Measurements from ENCODE around the gene AP2A2. TPM values are rescaled to one million over a fixed set of nuclear protein-coding genes. Genes with fewer than 3 reads are reported as not detected.
"Not testable (repeated sequence)": the region's sequence is repeated elsewhere in the genome, so short reads cannot be mapped to it uniquely, and the experiment has no call there.

AP2A2 gene
- total RNA-seq, 2 donors from 2014 or later, result 35.1 to 70.2 TPM

DNA sequence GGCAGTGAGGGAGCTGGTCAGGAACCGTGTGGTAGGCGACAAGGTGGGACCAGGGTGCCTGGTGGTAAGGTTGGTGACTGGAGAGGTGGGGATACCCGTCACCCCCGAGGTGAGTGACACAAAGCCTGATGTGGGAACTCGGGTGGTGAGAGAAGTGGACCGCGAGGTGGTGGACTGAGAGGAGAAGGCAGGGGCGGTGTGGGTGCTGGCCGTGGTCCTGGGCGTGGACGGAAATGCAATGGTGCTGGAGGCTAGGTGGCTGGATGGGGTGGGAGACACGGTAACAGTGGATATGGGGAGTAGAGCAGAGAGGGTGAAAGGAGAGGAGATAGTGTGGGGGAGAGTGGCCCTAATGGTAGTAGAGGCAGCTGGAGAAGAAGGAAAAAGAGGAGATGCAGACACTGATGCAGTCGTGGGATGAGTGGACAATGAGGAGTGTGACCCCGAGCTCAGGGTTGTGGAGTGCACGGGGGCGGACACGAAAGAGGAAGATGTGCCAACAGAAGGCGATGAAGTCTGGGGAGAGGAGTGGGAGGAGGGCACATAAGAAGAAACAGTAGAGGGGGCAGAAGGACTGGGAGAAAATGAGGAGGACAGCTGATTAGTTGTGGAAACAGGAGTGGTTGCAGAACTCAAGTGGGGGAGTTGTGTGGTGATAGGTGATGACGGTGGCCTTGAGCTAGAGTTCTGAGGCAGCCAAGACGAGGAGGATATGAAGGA lies 90.3 kb downstream of the AP2A2 start:
- Histone ChIP-seq H3K27ac (no peak overlapping the region), H3K27me3 (replicated peaks; ENCODE audit: insufficient read depth) (no peaks in the 10 kb centered on the region), H3K4me1 (replicated peaks) (no peaks in the 10 kb centered on the region), H3K4me3 (no peak overlapping the region), H3K36me3 (peaks cover 0 to 5% of the 10 kb centered on the region in 2 donors), H3K9me3 (no peaks in the 10 kb centered on the region)
- TF ChIP-seq POLR2A (IDR thresholded peaks at IDR 0.05) (no peak), POLR2AphosphoS5 (IDR thresholded peaks at IDR 0.05) (no peak)
- TF ChIP-seq, protein P1, sequence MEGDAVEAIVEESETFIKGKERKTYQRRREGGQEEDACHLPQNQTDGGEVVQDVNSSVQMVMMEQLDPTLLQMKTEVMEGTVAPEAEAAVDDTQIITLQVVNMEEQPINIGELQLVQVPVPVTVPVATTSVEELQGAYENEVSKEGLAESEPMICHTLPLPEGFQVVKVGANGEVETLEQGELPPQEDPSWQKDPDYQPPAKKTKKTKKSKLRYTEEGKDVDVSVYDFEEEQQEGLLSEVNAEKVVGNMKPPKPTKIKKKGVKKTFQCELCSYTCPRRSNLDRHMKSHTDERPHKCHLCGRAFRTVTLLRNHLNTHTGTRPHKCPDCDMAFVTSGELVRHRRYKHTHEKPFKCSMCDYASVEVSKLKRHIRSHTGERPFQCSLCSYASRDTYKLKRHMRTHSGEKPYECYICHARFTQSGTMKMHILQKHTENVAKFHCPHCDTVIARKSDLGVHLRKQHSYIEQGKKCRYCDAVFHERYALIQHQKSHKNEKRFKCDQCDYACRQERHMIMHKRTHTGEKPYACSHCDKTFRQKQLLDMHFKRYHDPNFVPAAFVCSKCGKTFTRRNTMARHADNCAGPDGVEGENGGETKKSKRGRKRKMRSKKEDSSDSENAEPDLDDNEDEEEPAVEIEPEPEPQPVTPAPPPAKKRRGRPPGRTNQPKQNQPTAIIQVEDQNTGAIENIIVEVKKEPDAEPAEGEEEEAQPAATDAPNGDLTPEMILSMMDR (IDR thresholded peaks at IDR 0.05), result no peak
- intact Hi-C loops (cut with DNase I), result no loop called here
- 92% methylated on average over 20 of the region's 20 CpGs for WGBS
- no peak for DNase-seq (ENCODE audit: low spot score)

DNA sequence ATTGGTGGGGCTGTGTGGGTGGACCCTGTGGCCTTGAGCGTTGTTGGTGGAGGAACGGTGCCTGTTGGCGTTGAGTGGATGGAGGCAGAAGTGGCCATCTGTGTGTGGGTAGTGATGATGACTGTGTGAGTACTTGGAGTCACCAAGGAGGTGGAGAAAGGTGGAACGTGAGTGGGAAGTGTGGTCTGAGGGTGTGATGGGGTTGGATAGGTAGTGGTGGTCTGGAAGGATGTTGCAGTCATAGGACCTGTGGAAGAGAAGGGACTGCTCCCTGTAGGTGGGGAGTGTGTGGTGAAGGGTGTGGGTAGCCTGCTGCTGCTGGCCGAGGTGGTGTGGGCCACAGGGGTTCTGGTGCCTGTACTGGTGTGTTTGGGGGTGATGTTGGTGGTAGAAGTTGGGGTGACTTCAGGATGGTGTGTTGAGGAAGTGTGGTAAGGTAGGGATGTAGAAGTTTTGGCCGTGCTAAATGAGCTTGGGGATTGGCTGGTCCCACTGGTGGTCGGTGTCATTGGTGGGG lies 91.0 kb downstream of the AP2A2 start:
- DNase-seq (ENCODE audit: low spot score); H3K4me1 ChIP-seq (replicated peaks); H3K9me3 ChIP-seq; H3K27ac ChIP-seq; H3K36me3 ChIP-seq; H3K4me3 ChIP-seq; intact Hi-C loops (cut with DNase I); H3K27me3 ChIP-seq (replicated peaks; ENCODE audit: insufficient read depth): not testable (repeated sequence)
- 65% methylated on average over 7 of the region's 7 CpGs for WGBS

DNA sequence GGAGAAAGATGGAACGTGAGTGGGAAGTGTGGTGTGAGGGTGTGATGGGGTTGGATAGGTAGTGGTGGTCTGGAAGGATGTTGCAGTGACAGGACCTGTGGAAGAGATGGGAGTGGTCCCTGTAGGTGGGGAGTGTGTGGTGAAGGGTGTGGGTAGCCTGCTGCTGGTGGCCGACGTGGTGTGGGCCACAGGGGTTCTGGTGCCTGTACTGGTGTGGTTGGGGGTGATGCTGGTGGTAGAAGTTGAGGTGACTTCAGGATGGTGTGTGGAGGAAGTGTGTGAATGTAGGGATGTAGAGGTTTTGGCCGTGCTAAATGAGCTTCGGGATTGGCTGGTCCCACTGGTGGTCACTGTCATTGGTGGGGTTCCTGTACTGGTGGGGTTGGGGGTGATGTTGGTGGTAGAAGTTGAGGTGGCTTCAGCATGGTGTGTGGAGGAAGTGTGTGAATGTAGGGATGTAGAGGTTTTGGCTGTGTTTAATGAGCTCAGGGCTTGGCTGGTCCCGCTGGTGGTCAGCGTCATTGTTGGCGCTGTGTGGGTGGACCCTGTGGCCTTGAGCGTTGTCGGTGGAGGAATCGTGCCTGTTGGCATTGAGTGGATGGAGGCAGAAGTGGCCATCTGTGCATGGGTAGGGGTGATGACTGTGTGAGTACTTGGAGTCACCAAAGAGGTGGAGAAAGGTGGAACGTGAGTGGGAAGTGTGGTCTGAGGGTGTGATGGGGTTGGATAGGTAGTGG lies 91.8 kb downstream of the AP2A2 start:
- intact Hi-C loops (cut with DNase I), result no loop called here
- H3K27ac ChIP-seq, result no peak overlapping the region
- TF ChIP-seq POLR2AphosphoS5 (IDR thresholded peaks at IDR 0.05) (no peak), POLR2A (IDR thresholded peaks at IDR 0.05) (no peak)
- TF ChIP-seq, protein P1 (IDR thresholded peaks at IDR 0.05), result no peak

DNA sequence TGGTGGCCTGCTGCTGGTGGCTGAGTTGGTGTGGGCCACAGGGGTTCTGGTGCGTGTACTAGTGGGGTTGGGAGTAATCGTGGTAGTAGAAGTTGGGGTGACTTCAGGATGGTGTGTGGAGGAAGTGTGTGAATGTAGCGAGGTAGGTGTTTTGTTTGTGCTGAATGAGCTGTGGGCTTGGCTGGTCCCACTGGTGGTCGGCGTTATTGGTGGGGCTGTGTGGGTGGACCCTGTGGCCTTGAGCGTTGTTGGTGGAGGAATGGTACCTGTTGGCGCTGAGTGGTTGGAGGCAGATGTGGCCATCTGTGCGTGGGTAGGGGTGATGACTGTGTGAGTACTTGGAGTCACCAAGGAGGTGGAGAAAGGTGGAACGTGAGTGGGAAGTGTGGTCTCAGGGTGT lies 92.4 kb downstream of the AP2A2 start:
- no peaks in the 10 kb centered on the region for H3K36me3 ChIP-seq
- H3K9me3 ChIP-seq, result no peaks in the 10 kb centered on the region
- WGBS, result 84% methylated on average over 9 of the region's 9 CpGs
- TF ChIP-seq POLR2A (IDR thresholded peaks at IDR 0.05) (no peak), POLR2AphosphoS5 (IDR thresholded peaks at IDR 0.05) (no peak)
- TF ChIP-seq, protein P1 (IDR thresholded peaks at IDR 0.05), result no peak
- DNase-seq (ENCODE audit: low spot score), result no peak
- H3K27me3 ChIP-seq (replicated peaks; ENCODE audit: insufficient read depth), result no peaks in the 10 kb centered on the region
- intact Hi-C loops (cut with DNase I), result no loop called here
- no peaks in the 10 kb centered on the region for H3K4me1 ChIP-seq (replicated peaks)
- H3K27ac ChIP-seq, result no peak overlapping the region
- H3K4me3 ChIP-seq, result no peak overlapping the region

More for the DNA sequence above, 91.8 kb downstream of the AP2A2 start:
- Histone ChIP-seq H3K9me3 (no peaks in the 10 kb centered on the region), H3K4me1 (replicated peaks) (no peaks in the 10 kb centered on the region), H3K4me3 (no peak overlapping the region), H3K36me3 (no peaks in the 10 kb centered on the region), H3K27me3 (replicated peaks; ENCODE audit: insufficient read depth) (no peaks in the 10 kb centered on the region)
- 80% methylated on average over 12 of the region's 12 CpGs for WGBS
- peak; percentile 29 for DNase-seq (ENCODE audit: low spot score)

DNA sequence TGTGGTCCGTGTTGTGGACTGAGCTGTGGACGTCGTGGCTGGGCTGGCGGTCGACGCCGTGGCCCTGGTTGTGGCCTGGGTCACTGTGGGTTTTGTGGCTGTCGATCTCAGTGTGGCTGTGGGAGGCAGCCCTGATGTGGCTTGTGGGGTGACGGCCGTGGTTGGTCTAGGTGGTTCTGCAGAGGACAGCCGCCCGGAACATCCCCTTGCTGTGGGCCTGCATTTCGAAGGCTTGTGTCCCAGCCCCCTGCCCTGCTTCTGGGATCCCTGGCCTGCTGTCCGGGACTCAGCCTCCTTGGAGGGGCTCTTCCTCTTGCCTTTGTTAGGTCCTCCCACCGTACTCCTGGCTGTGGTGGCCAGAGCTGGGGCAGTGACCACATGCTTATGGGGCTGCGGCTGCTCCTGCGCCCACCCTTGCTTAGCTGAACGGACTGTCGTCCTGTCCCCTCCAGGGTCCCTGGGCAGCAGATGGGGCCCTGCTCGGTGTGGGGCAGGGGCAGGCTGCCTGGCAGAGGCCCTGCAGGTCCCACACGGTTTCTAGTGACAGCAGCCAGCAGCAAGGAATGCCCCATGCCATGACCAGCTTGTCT lies 93.7 kb downstream of the AP2A2 start:
- TF ChIP-seq, protein P1 (IDR thresholded peaks at IDR 0.05), result no peak
- TF ChIP-seq POLR2AphosphoS5 (IDR thresholded peaks at IDR 0.05) (no peak), POLR2A (IDR thresholded peaks at IDR 0.05) (no peak)
- no peak overlapping the region for H3K27ac ChIP-seq
- DNase-seq (ENCODE audit: low spot score), result no peak
- intact Hi-C loops (cut with DNase I), result no loop called here
- no peaks in the 10 kb centered on the region for H3K36me3 ChIP-seq
- no peak overlapping the region for H3K4me3 ChIP-seq
- no peaks in the 10 kb centered on the region for H3K27me3 ChIP-seq (replicated peaks; ENCODE audit: insufficient read depth)
- no peaks in the 10 kb centered on the region for H3K4me1 ChIP-seq (replicated peaks)
- WGBS, result 87% methylated on average over 21 of the region's 21 CpGs
- H3K9me3 ChIP-seq, result no peaks in the 10 kb centered on the region

Measured in prostate gland (tissue), 2 donors.